Measurements from ENCODE around the gene EPHB1. TPM values are rescaled to one million over a fixed set of nuclear protein-coding genes. Genes with fewer than 3 reads are reported as not detected.

EPHB1 gene
- total RNA-seq, 1 donor from 2014 or later, result 3.8 TPM

GRCh38 chr3:135168822-135169221 lies 373.8 kb downstream of the EPHB1 start:
- Mint-ChIP-seq H3K9me3 (no peaks in the 10 kb centered on the region), H3K4me3 (no peak overlapping the region), H3K36me3 (ENCODE audit: low read depth) (no peaks in the 10 kb centered on the region), H3K4me1 (no peaks in the 10 kb centered on the region), H3K27me3 (no peaks in the 10 kb centered on the region), H3K27ac (no peak overlapping the region)
- ChIA-PET POLR2A (no interaction called here), CTCF (no interaction called here)
- DNase-seq, result no peak
- no peak for TF ChIP-seq CTCF (IDR thresholded peaks at IDR 0.05)
- no peak for ATAC-seq (ENCODE audit: low read depth)
- intact Hi-C loops (cut with micrococcal nuclease), result no loop called here

GRCh38 chr3:135169651-135170050 lies 374.6 kb downstream of the EPHB1 start:
- H3K9me3 Mint-ChIP-seq, result no peaks in the 10 kb centered on the region
- no peaks in the 10 kb centered on the region for H3K36me3 Mint-ChIP-seq (ENCODE audit: low read depth)
- H3K4me1 Mint-ChIP-seq, result no peaks in the 10 kb centered on the region
- no peaks in the 10 kb centered on the region for H3K27me3 Mint-ChIP-seq
- intact Hi-C loops (cut with micrococcal nuclease), result no loop called here
- no peak for TF ChIP-seq CTCF (IDR thresholded peaks at IDR 0.05)
- no peak overlapping the region for H3K4me3 Mint-ChIP-seq
- ChIA-PET CTCF (no interaction called here), POLR2A (no interaction called here)
- no peak for ATAC-seq (ENCODE audit: low read depth)
- no peak for DNase-seq
- H3K27ac Mint-ChIP-seq, result no peak overlapping the region

- no peaks in the 10 kb centered on the region for H3K4me1 Mint-ChIP-seq
- intact Hi-C loops (cut with micrococcal nuclease), result no loop called here
- TF ChIP-seq CTCF (IDR thresholded peaks at IDR 0.05), result no peak
- DNase-seq (no peak), ATAC-seq (ENCODE audit: low read depth) (no peak)
- H3K4me3 Mint-ChIP-seq, result no peak overlapping the region
- no peaks in the 10 kb centered on the region for H3K9me3 Mint-ChIP-seq
- CTCF ChIA-PET, result no interaction called here
- no peaks in the 10 kb centered on the region for H3K27me3 Mint-ChIP-seq
- no peaks in the 10 kb centered on the region for H3K36me3 Mint-ChIP-seq (ENCODE audit: low read depth)
- H3K27ac Mint-ChIP-seq, result no peak overlapping the region
- POLR2A ChIA-PET, result no interaction called here
Observed at GRCh38 chr3:135170732-135171131, 375.7 kb downstream of the EPHB1 start.

- no peak overlapping the region for H3K27ac Mint-ChIP-seq
- intact Hi-C loops (cut with micrococcal nuclease), result no loop called here
- ChIA-PET POLR2A (no interaction called here), CTCF (no interaction called here)
- no peak overlapping the region for H3K4me3 Mint-ChIP-seq
- no peaks in the 10 kb centered on the region for H3K36me3 Mint-ChIP-seq (ENCODE audit: low read depth)
- ATAC-seq (ENCODE audit: low read depth) (no peak), DNase-seq (no peak)
- no peaks in the 10 kb centered on the region for H3K4me1 Mint-ChIP-seq
- H3K27me3 Mint-ChIP-seq, result no peaks in the 10 kb centered on the region
- TF ChIP-seq CTCF (IDR thresholded peaks at IDR 0.05), result no peak
- no peaks in the 10 kb centered on the region for H3K9me3 Mint-ChIP-seq
Observed at GRCh38 chr3:135172191-135172869, 377.3 kb downstream of the EPHB1 start.

- DNase-seq (no peak), ATAC-seq (ENCODE audit: low read depth) (no peak)
- H3K36me3 Mint-ChIP-seq (ENCODE audit: low read depth), result no peaks in the 10 kb centered on the region
- POLR2A ChIA-PET, result no interaction called here
- H3K27ac Mint-ChIP-seq, result no peak overlapping the region
- no peaks in the 10 kb centered on the region for H3K27me3 Mint-ChIP-seq
- H3K4me1 Mint-ChIP-seq, result no peaks in the 10 kb centered on the region
- no peak for TF ChIP-seq CTCF (IDR thresholded peaks at IDR 0.05)
- no peaks in the 10 kb centered on the region for H3K9me3 Mint-ChIP-seq
- intact Hi-C loops (cut with micrococcal nuclease), result no loop called here
- CTCF ChIA-PET, result no interaction called here
- no peak overlapping the region for H3K4me3 Mint-ChIP-seq
Observed at GRCh38 chr3:135175728-135176277, 380.7 kb downstream of the EPHB1 start.
